GM21529 (cell line): Measurements from ENCODE around the gene KIDINS220.

Experiments used
- ATAC-seq: cut with Tn5 transposase; IDR thresholded peaks from one replicate; pipeline ENCODE4 v1.9.1; 2021; ENCODE audit not compliant: unreplicated experiment

Gene KIDINS220

DNA sequence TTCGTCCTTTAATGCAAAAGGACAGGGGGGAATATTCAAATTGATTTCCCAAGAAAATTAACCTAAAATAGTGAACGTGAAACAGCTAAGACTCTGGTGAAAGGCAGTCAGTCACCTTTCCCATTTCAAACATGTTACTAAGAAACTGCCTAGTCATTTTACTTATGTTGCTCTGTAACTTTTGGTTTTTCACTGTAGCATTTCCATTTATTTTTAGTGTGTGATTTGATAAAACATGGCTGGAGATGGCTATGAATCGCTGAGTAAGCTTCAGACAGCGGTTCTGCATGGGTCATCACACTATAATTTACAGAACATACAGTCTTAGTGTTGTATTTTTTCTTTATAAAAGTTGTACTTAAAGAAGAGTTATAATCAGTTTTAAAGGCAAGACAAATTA is 16.0 kb upstream of the KIDINS220 start:
- no peak for ATAC-seq

DNA sequence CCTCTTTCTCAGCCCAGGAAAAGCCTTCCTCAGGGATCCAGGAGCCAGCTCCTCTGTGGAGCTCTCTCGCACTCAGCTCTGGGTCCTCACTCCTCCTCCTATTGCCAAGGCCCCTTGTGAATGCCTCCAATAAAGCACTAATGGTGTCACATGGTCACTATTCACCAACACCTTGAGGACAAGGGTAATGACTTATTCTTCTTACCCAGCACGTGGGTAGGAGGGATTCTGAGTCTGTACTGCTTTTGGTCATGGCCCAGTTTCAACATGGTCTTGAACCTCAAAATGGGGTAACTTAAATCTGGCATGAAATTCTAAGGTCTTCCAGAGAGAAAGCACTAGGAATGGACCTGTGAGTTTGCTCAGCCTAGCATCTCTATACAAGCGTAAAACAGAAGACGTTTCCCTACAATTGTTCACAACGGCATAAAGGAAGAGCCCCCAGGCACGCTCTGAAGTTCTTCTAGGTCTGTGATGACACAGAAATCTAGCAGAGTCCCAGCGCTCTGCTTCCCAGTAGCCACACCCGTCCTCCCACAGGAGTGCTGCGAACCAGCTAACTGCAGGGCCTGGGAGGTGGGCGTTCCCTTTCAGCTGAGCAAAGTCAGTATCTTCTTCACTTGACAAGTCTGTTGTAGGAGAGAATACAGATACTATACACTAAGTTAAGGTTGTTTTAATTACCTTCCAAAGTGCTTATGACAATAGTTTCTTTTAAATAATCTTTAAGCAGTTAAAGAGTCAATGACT is 14.6 kb upstream of the KIDINS220 start:
- no peak for ATAC-seq

DNA sequence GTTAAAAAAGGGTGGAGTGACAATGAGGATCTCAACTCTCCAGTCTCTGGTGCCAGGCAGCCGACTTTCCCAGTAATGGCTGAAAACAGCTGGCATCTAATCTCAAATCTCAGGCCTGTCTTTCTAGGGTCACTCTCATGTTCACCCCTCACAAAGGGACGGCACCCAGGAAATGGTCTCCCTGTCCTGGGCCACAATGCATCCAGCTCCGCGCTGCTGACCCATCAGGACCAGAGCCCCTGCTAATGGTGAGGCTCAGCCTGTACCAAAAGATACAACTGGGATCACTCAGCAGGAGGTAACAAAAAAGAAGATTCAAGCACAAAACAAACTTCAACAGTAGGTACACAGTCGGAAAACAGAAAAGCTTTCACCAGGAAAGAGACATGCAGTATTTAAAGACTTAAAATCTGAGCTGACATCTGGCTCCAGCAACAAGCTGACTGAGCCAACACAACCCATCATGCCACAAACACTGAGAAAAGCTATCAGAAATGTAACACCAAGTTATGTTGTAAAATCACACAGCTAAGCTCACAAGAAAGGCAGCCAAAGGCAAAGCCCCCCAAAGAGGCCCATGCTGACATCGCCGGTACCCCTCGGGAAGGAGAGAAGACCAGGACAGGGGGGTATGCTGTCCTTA is 13.6 kb upstream of the KIDINS220 start:
- ATAC-seq: no peak

DNA sequence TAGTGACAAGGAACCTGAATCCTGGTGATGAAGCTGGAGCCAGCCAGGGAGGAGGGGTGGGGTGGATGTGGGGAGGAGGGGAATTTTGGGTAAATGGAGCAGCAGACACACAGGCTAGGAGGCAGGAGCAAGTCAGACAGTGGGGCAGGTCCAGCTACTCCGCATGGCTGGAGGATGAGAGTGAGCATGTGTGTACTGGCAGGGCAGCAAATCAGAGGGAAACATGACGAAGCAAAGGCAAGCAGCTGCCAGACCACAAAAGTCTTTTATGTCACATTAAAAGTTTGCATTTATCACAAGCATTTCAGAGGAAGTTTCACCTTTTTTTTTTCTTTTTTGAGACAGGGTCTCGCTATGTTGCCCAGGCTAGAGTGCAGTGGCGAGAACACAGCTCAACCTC is 11.9 kb upstream of the KIDINS220 start:
- ATAC-seq: no peak

DNA sequence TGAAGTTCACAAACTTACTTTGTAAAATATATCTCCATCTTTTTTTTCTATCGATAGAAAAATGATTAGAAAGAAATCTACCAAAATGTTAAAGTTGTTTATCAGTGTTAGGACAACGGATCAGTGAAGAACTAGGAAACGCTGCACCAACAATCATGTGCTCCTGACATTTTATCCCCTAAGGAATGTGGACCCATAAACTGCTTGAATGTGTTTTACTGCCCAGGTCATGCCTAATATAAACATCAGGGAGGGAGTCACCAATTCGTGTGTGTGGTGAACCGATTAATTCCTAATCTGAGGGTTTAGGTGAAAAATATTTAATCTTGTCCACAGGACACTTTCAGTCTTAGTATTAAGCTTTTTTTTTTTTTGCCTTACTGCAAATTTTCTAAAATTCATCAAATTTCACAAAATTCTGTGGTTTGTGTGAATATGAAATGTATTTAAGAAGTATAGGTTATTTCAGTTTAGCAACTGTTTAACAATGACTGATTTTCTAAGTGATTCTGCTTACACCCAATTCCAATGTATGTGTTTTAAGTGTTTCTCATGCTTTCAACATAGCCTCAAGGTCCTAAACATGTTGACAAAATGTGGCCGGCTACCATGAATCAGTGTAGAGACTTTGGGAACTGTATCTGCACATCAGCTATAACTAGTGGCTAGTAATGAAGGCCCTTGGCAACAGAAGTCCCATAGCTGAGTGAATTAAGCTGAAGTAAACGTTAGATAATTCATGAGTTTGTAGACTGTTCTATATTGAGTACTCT is 11.1 kb upstream of the KIDINS220 start:
- ATAC-seq: no peak

DNA sequence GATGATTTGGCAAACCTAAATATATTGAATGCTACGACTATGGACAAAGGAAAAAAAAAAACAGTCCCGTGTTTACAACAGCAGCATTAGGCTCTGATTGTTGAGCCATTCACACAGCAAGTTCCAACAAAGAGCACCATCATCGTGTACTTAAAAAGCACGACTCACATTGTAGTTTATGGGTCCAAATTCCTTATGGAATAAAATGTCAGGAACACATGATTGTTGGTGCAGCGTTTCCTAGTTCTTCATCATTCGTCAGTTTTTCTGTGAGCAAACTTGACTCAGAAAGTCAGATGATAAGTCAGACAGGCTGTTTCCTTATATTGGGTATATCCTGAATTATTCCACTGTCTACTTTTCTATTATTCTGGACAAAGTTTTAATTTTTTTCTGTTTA is 10.0 kb upstream of the KIDINS220 start:
- ATAC-seq: no peak

DNA sequence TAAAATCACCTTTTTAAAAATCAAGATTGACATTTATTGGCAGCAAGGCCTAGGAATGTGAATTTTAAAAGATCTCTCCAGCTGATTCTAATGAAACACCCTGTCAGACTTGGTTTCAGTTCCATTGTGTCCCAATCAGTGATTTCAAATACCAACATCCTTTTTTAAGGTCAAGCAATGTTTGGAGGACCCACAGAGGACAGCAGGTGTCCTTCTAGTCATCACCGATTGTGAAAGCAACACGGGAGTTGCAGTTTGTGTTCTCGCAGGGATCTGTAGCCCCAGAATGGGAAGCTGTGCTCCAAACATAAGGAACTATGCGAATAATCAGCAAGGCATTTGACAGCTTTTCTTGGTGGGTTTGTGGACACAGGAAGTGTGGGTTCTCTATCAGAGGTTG is 4.5 kb upstream of the KIDINS220 start:
- no peak for ATAC-seq

DNA sequence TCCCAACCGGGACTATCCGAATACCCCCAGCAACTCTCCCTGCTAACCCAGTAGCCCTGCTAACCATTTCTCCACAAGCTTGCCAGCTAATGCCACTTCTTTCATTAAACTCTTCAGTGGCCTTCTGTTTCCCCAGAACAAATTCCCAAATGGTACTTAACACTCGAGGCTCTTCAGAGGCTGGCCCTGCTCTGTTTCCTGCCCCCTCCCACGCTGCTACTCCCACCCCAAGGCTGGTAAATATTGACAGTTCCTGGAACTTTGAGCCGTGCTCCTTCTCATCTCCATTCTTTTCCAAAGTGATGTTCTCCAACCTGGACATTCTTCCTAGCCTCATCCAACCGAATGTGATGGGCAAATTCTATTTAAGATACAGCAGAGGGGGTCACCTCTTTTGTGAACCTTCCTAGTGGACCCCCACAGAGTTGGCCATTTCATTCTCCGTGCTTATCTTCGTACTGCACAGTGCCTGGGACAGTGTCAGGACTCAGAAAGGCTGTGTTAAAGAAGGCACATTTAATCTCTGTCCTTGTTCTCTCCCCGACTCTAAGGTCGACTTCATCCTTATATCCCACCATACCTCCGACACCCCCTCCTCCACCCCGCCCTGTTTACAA is 3.2 kb upstream of the KIDINS220 start:
- no peak for ATAC-seq

DNA sequence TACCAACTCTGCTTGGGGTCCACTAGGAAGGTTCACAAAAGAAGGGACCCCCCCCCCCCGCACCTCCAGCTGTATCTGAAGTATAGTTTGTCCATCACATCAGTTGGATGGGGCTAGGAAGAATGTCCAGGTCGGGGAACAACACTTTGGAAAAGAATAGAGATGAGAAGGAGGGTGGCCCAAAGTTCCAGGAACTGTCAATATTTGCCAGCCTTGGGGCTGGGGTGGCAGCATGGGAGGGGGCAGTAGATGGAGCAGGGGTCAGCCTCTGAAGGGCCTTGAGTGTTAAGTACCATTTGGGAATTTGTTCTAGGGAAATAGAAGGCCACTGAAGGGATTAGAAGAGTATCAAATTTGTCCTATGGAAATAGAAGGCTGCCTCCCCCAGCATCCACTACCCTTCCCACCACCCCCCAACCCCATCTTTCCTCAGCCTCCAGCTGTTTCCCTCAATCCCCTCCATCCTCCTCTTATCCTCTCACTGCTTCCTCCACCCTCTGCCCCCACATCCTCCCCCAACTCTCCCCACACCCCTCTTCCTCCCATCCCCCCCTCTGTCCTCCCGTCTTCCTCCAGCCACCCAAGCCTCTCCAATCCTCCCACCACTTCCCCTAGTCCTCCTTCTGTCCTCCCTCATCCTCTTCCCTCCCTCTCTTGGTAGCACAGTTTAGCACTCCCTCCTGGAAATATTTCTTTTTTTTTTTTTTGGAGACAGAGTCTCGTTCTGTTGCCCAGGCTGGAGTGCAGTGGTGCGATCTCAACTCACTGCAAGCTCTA is 2.0 kb upstream of the KIDINS220 start:
- ATAC-seq: no peak

DNA sequence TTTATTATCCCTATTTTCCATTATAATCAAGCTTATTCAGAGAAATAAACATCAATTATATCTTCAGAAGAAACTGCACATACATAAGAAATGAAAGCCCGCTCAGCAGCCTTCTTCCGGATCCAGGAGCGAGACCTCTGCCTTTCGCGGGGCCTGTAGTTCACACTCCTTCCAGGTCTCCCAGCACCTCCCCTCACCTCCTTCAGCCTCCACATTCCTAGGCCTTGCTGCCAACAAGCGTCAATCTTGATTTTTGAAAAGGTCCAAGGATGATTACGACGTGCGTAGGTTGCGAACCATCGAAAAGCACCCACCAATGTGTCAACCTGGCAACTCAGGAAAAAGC is 355 bp upstream of the KIDINS220 start:
- no peak for ATAC-seq

DNA sequence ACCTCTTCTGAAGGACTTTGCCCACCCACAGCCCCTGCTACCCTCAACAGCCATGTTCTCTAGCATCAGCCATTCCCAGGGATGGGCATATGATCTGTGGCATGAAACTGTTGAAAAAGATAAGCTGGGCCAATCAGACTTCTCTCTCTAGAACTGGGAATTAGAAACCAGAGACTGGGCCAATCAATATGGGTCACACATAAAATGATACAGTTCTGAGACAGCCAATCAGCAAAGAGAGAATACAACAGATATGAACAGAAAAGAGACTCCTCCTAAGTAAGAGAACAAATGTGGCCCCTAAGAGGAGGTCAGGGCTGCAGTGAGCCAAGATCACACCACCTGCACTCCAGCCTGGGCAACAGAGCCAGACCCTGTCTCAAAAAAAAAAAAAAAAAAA is 2.1 kb downstream of the KIDINS220 start:
- ATAC-seq: no peak

DNA sequence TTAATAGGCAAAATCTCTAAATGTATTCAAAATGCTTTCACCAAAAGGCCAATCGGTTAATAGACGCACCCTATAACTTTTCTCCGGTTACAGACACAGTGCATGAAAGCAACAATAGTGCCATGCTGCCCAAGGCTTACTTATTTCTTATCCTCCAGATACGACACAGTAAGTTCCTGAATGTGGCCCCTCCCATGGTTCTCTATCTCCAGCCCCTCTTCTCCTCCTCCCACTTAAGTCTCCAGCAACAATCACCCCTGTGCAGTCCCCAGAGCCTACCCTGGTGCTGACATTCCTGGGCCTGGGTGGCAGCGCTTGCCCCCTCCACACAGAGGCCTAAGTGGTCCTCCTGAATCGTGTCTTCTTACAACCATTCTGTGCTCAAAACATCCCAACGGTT is 3.6 kb downstream of the KIDINS220 start:
- no peak for ATAC-seq

DNA sequence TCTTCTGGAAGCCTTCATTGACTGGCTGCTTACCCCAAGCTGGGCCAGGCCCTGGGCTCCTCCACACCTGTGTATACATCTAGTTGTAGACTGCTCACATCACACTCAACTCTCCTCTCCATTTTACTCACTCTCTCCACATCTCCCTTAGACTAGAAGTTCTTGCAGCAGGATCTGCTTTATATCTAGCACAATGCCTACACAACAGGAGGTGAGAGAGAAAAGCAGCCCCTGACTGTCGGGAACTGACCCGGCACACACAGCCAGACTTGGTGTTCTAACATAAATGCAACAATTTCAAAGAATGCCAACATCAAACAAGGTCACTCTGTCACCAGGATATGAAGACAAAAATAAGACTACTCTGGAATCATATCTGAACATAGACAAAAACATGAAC is 5.9 kb downstream of the KIDINS220 start:
- no peak for ATAC-seq

DNA sequence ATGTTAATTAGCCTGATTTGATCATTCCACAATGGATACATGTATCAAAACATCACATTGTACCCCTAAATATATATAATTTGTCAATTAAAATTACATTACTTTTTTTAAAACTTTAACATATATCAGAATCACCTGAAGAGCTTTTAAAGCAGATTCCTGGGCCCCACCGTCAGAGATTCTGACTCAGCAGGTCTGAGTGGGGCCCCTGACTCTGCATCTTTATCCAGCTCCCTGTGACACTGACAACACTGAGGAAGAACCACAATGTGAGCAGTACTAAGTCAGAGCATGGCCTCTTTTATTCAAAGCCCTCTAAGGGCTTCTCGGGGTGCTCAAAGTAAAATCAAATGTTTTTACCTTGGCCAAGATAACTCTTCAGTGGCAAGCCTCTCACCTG is 9.7 kb downstream of the KIDINS220 start:
- ATAC-seq: no peak

DNA sequence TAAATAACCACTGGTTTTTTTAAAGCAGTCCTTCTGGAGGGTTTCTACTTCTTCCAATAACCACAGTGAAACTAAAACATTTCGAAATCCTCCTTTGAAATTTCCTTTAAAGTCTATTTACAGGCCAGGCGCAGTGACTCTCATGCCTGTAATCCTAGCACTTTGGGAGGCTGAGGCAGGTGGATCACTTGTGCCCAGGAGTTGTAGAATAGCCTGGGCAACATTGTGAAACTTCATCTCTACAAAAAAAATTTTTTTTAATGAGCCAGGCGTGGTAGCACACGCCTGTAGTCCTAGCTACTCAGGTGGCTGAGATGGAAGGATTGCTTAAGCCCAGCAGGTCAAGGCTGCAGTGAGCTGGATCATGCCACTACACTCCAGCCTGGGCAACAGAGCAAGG is 15.2 kb downstream of the KIDINS220 start:
- no peak for ATAC-seq

DNA sequence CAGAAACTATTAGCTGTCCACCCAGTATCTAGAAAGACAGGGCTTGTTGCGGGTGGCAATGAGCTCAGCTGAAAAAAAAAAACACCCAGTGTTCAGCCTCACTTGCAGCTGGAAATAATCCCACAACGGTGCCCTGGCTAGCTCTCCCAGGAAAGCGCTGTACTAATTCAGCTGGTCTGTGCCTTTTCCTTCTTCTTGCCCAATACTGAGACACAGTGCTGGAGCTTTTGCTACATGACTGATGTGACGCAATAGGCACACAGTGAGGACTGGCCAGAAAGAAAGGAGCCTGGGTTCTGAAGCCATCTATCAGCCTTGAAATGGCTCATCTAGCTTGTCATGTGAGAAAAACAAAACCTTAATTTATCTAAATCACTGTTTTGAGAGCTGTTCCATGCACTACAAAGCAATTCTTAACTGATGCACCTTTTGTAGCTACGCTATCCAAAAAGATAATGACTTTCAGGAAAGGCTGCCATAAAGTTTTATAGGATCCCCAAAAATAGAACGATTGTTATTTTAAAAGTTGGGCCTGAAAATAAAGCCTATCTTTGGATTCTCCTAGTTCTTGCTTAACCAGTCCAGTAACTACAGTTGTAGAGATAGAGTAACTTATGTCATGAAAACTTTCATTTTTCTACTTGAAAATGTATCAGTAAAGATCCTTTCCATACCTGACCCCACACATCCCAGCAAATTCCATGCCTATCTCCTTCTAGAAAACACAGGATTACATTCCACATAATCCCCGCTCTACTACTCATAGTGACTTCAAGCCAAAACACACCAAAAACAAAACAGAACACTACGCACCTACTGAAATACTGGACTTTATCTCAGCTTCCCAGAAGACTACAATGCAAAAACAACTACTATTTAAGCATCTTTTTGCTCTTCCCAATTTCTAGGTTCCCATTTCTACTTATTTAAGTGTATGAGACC is 15.9 kb downstream of the KIDINS220 start:
- no peak for ATAC-seq

DNA sequence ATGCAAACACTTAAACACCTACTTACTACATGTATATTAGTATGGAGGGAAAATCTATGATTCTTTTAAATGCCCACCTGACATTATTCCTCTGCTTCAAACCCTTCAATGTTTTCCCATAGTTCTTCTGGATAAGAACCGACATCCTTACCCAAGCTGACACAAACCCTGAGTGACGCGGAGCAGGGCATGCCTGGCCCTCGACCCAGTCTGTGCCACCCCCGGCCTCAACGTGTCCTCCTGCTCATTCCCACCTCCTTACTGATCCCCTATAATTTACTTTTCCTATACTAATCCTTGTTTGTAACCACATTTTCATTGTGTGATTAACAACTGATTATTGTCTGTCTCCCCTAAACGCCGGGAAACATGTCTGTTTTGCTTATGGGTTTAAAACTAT is 17.5 kb downstream of the KIDINS220 start:
- ATAC-seq: no peak

DNA sequence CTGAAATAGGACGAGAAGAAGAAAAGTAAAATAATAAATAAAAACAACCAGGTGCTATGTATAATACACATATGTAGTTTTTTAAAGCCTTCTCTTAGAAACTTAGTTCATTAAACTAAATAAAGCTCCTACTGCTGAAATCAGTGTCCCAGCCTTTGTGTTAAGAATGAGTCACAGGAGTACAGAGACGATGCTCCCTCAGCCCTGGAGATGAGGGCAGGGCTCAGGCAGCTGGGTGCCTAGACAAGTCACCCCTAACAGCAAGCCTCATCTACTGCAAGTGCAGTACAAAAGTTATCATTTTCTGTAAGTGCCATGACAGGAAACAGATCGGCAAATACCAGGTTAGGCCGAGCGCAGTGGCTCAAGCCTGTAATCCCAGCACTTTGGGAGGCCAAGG is 18.2 kb downstream of the KIDINS220 start:
- no peak for ATAC-seq

DNA sequence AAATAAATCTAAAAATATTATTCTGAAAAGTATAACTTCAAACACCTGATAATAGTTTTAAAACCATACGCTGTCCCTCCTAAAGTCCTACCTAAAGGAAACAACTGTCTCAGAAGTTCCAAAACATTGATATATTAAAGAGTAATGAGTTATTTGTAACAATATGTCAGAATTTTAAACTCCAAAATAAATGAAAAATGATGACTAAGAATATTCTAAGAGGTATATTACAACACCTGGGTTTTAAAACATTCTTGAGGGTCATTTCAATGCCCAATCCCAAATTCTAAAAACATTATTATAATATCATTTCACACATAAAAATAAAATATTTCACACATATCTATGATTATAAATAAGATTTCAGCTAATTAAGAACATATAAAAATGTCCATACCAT is 20.2 kb downstream of the KIDINS220 start:
- ATAC-seq: no peak
